NCI-H774 (cell line): ENCODE data around the gene LSP1.

Source experiments
- DNase-seq: peaks from one replicate; lab custom pipeline; 2025; lab: John Stamatoyannopoulos, UW

The LSP1 gene

GRCh38 chr11:1825039-1825740, 27.7 kb upstream of the LSP1 start:
- DNase-seq = no peak

GRCh38 chr11:1825785-1826451, 27.0 kb upstream of the LSP1 start:
- DNase-seq = no peak

- DNase-seq = no peak
These were observed 26.3 kb upstream of the LSP1 start for GRCh38 chr11:1826552-1827094.

- peak; percentile 58 for DNase-seq
These were observed 25.6 kb upstream of the LSP1 start for GRCh38 chr11:1827095-1827813.

GRCh38 chr11:1827931-1828330, 25.0 kb upstream of the LSP1 start:
- no peak for DNase-seq

GRCh38 chr11:1828542-1828941, 24.3 kb upstream of the LSP1 start:
- no peak for DNase-seq

- no peak for DNase-seq
These were observed 23.7 kb upstream of the LSP1 start for GRCh38 chr11:1829039-1829820.

- DNase-seq = no peak
These were observed 22.9 kb upstream of the LSP1 start for GRCh38 chr11:1830004-1830321.

- no peak for DNase-seq
These were observed 22.3 kb upstream of the LSP1 start for GRCh38 chr11:1830322-1831223.

- DNase-seq = no peak
These were observed 21.3 kb upstream of the LSP1 start for GRCh38 chr11:1831338-1832210.

- DNase-seq = no peak
These were observed 20.5 kb upstream of the LSP1 start for GRCh38 chr11:1832211-1832919.

GRCh38 chr11:1832920-1833295, 20.0 kb upstream of the LSP1 start:
- DNase-seq = no peak

- no peak for DNase-seq
These were observed 18.7 kb upstream of the LSP1 start for GRCh38 chr11:1834062-1834610.

- DNase-seq = no peak
These were observed 17.9 kb upstream of the LSP1 start, which contains the start of gene SYT8 for GRCh38 chr11:1834779-1835670. Gene SYT8, plus strand, starts transcription at chr11:1834990. Its CDS starts 116 bp downstream, at chr11:1835106.

GRCh38 chr11:1835671-1836010, 17.2 kb upstream of the LSP1 start:
- DNase-seq = no peak

GRCh38 chr11:1836011-1836945, 16.6 kb upstream of the LSP1 start:
- DNase-seq = no peak
